ENCODE data around the gene ELL3.
"Not testable (repeated sequence)": the region's sequence is repeated elsewhere in the genome, so short reads cannot be mapped to it uniquely, and the experiment has no call there.

The ELL3 gene

GRCh38 chr15:43776718-43777266 lies at the start of gene ELL3:
Gene ELL3 (minus strand): TSS chr15:43776966. CDS start chr15:43776901, 65 bp downstream.
- DNase-seq, result no peak

- DNase-seq, result no peak
These were observed 49.3 kb upstream of the ELL3 start for GRCh38 chr15:43826029-43826507.

- DNase-seq, result not testable (repeated sequence)
These were observed 48.5 kb upstream of the ELL3 start for GRCh38 chr15:43825305-43825704.

- peak; percentile 95 for DNase-seq
These were observed 47.8 kb upstream of the ELL3 start, which contains the start of gene MFAP1 for GRCh38 chr15:43824302-43825246. Gene MFAP1 (minus strand): TSS chr15:43824690. CDS start chr15:43824569, 121 bp downstream.

- no peak for DNase-seq
These were observed 44.7 kb upstream of the ELL3 start for GRCh38 chr15:43821505-43821904.

GRCh38 chr15:43815064-43815463 lies 38.3 kb upstream of the ELL3 start:
- DNase-seq, result not testable (repeated sequence)

- no peak for DNase-seq
These were observed 32.4 kb upstream of the ELL3 start for GRCh38 chr15:43808960-43809678.

- DNase-seq, result no peak
These were observed 31.7 kb upstream of the ELL3 start for GRCh38 chr15:43808435-43808950.

- DNase-seq, result not testable (repeated sequence)
These were observed 25.9 kb upstream of the ELL3 start for GRCh38 chr15:43802676-43803075.

GRCh38 chr15:43800286-43801141 lies 23.7 kb upstream of the ELL3 start, which contains the start of gene HYPK:
Gene HYPK (plus strand): TSS chr15:43800599. CDS start chr15:43800623, 24 bp downstream.
- DNase-seq, result peak; percentile 79

- no peak for DNase-seq
These were observed 23.1 kb upstream of the ELL3 start, which contains the start of gene SERINC4 for GRCh38 chr15:43799945-43800285. Gene SERINC4 (minus strand): TSS chr15:43800220. CDS start chr15:43799986, 234 bp downstream.

- no peak for DNase-seq
These were observed 22.6 kb upstream of the ELL3 start for GRCh38 chr15:43799209-43799944.

GRCh38 chr15:43796566-43796965 lies 19.8 kb upstream of the ELL3 start:
- no peak for DNase-seq

- DNase-seq, result no peak
These were observed 19.2 kb upstream of the ELL3 start for GRCh38 chr15:43795997-43796396.

- no peak for DNase-seq
These were observed 18.4 kb upstream of the ELL3 start for GRCh38 chr15:43795197-43795596.

- no peak for DNase-seq
These were observed 17.7 kb upstream of the ELL3 start for GRCh38 chr15:43794269-43795037.

GRCh38 chr15:43793647-43794046 lies 16.9 kb upstream of the ELL3 start:
- no peak for DNase-seq

GRCh38 chr15:43792761-43793476 lies 16.2 kb upstream of the ELL3 start:
- DNase-seq, result no peak

- DNase-seq, result peak; percentile 100
These were observed 15.4 kb upstream of the ELL3 start, which contains the start of gene SERF2 for GRCh38 chr15:43791993-43792760. Gene SERF2 (plus strand): TSS chr15:43792320. CDS start chr15:43792377, 57 bp downstream.

All from NK-92 treated with Interleukin-12 subunit alpha and Interleukin-12 subunit beta, amount 100 ng/mL, for 24 hours (cell line).